ENCODE measurements around the gene DNAJC6. TPM values are rescaled to one million over a fixed set of nuclear protein-coding genes. Genes with fewer than 3 reads are reported as not detected.

DNAJC6 gene
- 1 to 10 TPM; 2.2 to 6.6 (median 6.0) TPM for polyA plus RNA-seq (ENCODE audit: insufficient read length in 4 of 4)

GRCh38 chr1:65309304-65310077 is at the start of gene DNAJC6:
Gene DNAJC6 (plus strand): TSS chr1:65309543. CDS start chr1:65309746, 203 bp downstream.
- peak; percentile 64 to 70 (median 68) for DNase-seq (ENCODE audit: low read depth in 4 of 4, low spot score in 3 of 4)

GRCh38 chr1:65259816-65260215 is 49.5 kb upstream of the DNAJC6 start:
- DNase-seq (ENCODE audit: low read depth in 4 of 4, low spot score in 3 of 4): no peak

- no peak for DNase-seq (ENCODE audit: low read depth in 4 of 4, low spot score in 3 of 4)
These were observed 48.4 kb upstream of the DNAJC6 start for GRCh38 chr1:65260851-65261473.

- DNase-seq (ENCODE audit: low read depth in 4 of 4, low spot score in 3 of 4): no peak
These were observed 46.1 kb upstream of the DNAJC6 start for GRCh38 chr1:65263286-65263685.

GRCh38 chr1:65264197-65264929 is 45.0 kb upstream of the DNAJC6 start:
- DNase-seq (ENCODE audit: low read depth in 4 of 4, low spot score in 3 of 4): no peak

- DNase-seq (ENCODE audit: low read depth in 4 of 4, low spot score in 3 of 4): no peak
These were observed 44.1 kb upstream of the DNAJC6 start for GRCh38 chr1:65265296-65265650.

GRCh38 chr1:65265651-65266351 is 43.5 kb upstream of the DNAJC6 start:
- no peak for DNase-seq (ENCODE audit: low read depth in 4 of 4, low spot score in 3 of 4)

GRCh38 chr1:65266476-65266875 is 42.9 kb upstream of the DNAJC6 start:
- DNase-seq (ENCODE audit: low read depth in 4 of 4, low spot score in 3 of 4): no peak

- DNase-seq (ENCODE audit: low read depth in 4 of 4, low spot score in 3 of 4): no peak
These were observed 42.1 kb upstream of the DNAJC6 start for GRCh38 chr1:65267271-65267670.

- no peak for DNase-seq (ENCODE audit: low read depth in 4 of 4, low spot score in 3 of 4)
These were observed 41.7 kb upstream of the DNAJC6 start for GRCh38 chr1:65267683-65268082.

- no peak for DNase-seq (ENCODE audit: low read depth in 4 of 4, low spot score in 3 of 4)
These were observed 39.7 kb upstream of the DNAJC6 start for GRCh38 chr1:65269612-65270011.

- DNase-seq (ENCODE audit: low read depth in 4 of 4, low spot score in 3 of 4): no peak
These were observed 33.0 kb upstream of the DNAJC6 start for GRCh38 chr1:65276197-65276939.

- DNase-seq (ENCODE audit: low read depth in 4 of 4, low spot score in 3 of 4): no peak
These were observed 31.6 kb upstream of the DNAJC6 start for GRCh38 chr1:65277605-65278347.

GRCh38 chr1:65278376-65279069 is 30.8 kb upstream of the DNAJC6 start:
- no peak for DNase-seq (ENCODE audit: low read depth in 4 of 4, low spot score in 3 of 4)

GRCh38 chr1:65279070-65279779 is 30.1 kb upstream of the DNAJC6 start:
- no peak for DNase-seq (ENCODE audit: low read depth in 4 of 4, low spot score in 3 of 4)

- DNase-seq (ENCODE audit: low read depth in 4 of 4, low spot score in 3 of 4): no peak
These were observed 27.5 kb upstream of the DNAJC6 start for GRCh38 chr1:65281846-65282245.

GRCh38 chr1:65284229-65284628 is 25.1 kb upstream of the DNAJC6 start:
- DNase-seq (ENCODE audit: low read depth in 4 of 4, low spot score in 3 of 4): no peak

- DNase-seq (ENCODE audit: low read depth in 4 of 4, low spot score in 3 of 4): no peak
These were observed 19.9 kb upstream of the DNAJC6 start for GRCh38 chr1:65289449-65289848.
